Activated CD8-positive, alpha-beta memory T cell treated with anti-CD3 and anti-CD28 coated beads for 1 hour (primary cell): ENCODE data around the gene PREX1.

Source experiments
- DNase-seq, 2 donors: peaks; one replicate each; pipeline ENCODE4 v3.0.0-alpha.2; 2020; ENCODE audit warnings: low read depth in 1 of 2; ENCODE audit errors: extremely low read depth in 1 of 2

Gene PREX1

DNA sequence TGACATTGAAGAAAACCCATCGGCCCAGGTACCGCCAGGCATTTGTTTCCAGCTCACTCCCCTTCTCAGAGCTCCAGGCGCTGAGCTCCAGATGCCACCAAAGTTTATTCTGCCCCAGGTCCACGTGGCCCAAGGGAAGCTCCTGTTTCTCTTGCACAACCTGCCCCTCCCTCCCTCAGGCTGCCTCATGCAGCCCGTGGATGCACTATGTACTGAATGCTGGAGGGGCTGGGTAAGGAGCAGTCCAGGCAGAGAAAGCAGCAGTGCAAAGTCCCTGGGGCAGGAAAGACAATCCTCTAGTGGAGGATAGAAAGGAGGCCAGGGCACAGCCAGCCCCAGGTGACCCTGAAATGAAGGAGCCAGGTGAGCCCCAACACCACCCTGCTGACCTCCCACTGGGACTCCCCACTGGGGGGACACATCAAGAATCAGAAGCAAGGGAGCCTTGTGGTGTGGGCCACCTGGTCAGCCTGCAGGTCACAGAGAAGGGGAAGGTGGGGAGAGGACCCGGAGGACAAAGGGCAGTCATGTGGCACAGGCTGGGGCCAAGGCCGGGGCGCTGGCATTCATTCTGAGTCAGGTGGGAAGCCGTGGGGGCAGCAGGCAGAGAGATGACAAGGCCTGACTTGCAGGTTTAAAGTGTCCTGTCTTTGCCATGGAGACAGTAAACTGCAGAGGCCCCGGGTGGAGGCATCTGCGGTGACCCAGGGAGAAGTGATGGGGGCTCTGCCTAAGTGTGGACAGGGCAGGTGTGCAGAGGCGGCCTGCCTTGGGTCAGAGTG, 230.1 kb downstream of the PREX1 start:
- no peak for DNase-seq

DNA sequence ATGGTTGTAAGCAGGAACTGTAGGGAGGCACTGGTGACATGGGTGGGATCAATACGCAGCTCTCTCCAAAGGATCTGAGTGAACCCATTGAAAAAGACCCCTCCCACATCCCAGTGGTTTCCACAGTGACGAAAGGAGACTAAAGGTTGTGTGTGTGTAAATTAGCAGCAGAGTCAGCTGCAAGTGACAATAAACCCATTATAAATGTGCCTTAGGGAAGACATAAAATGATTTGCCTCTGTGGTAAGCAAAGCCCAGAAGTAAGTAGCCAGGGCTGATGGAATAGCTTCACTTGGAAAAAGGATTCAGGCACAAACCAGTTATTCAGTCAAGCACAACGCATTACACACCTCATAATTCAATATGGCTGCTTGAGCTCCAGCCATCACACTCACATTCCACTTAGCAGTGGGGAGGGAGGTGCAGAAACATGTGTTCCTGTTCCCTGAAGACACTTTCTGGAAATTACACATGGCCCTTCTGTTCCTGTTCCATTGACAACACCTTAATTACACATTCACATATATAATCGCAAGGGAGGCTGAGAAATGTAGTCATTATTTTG, 231.4 kb downstream of the PREX1 start:
- DNase-seq = no peak

DNA sequence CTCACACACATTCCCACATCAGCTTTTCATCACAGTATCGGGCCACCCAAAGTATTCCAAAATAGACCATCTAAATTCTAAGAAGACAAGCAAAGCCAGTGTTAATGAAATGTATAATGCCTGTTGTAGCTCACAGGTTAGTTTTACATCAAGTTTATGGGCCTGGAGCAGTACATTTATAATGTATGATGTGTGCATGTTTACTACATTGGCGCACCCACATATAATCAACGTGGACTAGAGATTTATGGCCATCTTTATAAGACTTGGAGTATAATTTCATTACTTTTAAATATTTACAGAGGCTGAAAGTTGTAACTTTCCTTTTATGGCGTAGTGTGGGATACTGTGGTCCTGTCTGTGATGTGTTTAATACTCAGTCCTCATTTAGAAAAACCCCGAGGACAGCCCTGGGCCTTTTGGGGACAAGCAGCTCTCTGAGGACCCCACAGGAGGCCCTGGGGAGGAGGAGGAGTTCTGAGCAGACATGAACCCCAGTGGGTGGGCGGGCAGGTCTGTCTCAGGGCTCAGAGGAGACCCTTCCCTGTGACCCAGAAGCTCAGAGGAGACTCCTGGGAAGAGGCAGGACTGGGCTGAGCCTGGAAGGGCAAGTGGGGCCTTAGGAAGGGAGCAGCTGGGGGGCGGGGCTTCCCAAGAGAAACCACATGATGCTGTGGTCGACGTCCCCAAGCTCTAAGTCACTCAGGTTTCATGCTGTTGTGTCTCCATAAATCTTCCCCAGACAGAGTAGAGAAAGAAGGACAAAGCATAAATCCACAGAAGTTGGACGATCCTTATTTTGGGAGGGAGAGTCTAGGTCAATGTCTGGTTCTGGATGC, 232.1 kb downstream of the PREX1 start:
- no peak for DNase-seq

DNA sequence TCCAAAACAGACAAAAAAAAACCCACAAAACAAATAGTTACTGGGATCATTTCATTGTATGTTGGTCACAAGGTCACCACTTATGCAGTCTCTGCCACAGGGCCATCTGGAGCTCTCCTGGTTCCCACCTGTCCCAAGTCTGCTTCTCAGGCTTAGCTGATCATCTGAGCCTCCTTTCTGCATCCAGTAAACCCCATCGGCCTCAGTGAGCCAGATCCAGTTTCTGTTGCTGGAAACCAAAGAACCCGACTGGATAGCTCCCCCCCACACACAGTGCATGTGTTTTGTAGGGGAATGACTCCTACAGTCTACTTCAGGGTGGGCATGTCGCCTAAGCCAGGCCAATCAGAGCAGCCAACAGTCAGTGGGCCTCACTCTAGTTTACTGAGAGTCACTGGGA, 233.3 kb downstream of the PREX1 start:
- no peak for DNase-seq

DNA sequence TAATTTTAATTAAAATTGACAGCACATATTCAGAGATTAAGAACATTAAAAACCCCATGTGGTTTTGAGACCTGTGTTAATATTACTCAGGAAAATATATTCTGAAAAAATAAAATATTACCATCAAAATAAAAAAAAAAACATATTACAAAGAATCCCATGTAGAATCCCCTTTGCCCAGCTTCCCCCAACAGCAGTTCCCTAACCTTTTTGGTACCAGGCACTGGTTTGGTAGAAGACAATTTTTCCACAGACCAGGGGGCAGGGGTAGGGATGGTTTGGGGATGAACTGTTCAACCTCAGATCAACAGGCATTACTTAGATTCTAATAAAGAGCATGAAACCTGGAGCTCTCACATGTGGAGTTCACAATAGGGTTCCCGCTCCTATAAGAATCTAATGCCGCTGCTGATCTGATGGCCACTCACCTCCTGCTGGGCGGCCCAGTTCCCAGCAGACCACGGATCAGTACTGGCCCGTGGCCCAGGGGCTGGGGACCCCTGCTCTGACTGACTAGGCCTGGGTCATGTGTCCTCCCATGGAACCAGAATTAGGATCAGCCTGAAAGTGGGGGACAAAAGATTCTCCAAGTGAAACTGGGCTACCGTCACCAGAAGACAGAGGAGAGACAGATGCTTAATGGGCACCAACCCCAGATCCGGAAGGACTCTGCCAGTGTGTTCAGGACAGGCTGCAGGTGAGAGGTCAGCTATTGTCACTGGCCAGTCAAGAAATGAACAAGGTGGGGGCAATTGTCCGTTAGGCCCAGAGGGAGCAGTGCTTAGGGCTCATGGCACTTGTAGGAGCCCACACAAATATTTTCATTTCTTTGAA, 235.5 kb downstream of the PREX1 start:
- no peak for DNase-seq

DNA sequence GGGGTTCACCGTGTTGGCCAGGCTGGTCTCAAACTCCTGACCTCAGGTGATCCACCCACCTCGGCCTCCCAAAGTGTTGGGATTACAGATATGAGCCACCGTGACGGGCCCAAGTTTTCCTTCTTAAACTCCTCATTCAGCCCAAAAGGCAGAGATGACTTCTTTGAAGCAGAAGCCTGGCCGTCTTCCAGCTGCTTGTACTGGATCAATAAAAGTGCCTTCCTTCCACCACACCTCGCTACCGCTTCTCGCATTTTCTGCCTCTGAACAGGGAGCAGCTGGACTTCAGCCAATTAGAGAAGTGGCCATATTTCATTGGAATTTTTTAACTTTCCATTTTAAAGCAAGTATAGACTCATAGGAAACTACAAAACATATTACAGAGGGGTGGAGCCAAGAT, 241.1 kb downstream of the PREX1 start:
- no peak for DNase-seq

DNA sequence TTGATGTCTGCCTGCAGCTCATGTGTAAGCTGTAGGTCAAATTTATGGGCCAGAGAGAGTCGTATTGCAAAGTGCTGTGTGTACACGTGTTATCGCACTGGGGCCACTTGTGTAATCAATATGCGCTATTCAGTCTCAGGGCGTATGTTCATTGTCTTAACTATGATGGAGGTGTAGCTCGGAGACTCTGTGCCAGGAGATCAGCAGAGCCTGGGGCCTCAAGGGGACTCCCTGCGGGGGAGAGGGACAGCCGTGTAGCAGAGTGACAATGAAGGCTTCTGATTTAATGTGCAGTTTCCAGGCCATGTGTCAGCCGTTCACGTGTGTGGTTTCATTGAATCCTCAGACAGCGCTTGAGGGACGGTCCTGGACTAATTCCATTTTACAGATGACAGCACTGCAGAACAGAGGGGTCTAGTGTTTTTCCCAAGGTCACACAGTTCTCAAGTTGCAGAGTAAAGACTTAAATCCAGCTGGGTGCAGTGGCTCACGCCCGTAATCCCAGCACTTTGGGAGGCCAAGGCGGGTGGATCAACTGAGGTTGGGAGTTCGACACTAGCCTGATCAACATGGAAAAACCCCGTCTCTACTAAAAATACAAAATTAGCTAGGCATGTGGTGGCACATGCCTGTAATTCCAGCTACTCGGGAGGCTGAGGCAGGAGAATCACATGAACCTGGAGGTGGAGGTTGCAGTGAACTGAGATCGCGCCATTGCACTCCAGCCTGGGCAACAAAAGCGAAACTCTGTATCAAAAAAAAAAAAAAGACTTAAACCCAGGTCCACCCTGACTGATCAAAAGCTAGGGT, 242.5 kb downstream of the PREX1 start:
- DNase-seq = no peak

DNA sequence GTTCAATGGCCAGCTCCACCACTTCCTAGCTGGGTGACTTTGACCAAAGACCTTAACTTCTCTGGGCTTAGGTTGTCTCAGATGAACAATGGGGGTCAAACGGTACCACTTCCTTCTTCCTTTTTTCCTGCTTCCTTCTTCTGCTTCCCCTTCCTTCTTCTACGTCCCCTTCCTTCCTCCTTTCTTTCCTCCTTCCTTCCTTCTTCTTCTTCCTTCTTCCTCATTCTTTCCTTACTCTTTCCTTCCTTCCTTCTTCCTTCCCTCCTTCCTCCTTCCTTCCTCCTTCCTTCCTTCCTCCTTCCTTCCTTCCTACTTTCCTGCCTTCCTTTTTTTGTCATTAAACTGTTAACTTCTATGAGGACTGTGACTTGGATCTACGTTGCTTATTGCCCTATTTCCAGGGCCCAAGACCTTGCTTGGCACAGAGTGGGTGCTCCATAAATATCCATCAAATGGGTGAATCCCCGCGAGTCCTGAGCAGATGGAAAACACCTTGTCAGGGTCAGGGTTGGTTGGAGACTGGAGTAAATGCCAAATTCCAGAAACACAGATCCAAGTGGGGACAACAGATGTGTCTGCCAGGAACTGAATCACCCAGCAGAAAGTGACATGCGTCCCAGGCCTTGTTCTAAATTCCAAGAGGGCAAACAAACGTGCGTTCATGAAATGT, 243.3 kb downstream of the PREX1 start:
- no peak for DNase-seq

DNA sequence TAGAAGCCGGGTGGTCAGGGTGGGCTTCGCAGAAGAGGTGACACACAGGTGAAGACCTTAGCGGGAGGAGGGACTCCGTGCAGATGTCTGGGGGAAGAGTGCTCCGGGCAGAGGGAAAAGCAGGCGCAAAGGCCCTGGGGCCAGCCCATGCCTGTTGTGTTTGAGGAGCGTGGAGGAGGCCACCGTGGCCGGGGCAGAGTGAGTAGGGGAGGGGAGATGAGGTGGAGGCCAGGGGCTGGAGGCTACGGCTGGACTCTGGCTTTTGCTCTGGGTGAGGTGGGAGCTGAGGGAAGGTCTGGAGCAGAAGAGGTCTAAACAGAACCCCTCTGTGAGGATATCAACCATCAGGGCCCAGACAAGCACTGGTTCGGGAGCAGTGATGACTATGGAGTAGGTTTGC, 244.0 kb downstream of the PREX1 start:
- DNase-seq = no peak

DNA sequence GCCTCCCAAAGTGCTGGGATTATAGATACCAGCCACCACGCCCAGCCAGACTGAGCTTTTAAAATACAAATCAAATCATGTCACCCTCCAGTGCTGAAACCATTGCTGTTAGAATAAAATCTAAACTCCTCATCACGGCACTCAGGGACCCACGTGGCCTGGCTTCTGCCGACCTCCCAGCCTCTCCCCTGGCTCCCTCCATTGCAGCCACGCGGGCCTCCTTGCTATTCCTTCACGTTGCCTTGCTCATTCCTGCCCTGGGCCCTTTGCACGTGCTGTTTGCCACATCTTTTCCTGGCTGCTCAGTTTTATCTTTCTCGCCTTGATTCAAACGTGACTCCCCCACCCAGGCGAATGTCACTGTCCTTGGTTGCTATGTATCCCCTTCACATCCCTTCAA, 244.6 kb downstream of the PREX1 start:
- DNase-seq = no peak

DNA sequence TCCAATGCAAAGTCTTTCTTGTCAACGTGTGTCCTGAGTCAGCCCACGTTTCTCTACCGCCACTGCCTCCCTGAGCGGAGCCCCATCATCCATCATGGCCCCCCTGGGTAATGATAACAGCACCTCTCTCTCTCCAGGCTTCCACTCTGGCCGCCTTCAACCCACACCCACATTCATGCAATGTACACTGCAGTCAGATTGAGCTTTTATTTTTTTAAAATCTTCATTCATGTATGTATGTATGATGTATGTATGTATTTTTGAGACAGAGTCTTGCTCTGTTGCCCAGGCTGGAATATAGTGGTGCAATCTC, 245.2 kb downstream of the PREX1 start:
- DNase-seq = no peak

DNA sequence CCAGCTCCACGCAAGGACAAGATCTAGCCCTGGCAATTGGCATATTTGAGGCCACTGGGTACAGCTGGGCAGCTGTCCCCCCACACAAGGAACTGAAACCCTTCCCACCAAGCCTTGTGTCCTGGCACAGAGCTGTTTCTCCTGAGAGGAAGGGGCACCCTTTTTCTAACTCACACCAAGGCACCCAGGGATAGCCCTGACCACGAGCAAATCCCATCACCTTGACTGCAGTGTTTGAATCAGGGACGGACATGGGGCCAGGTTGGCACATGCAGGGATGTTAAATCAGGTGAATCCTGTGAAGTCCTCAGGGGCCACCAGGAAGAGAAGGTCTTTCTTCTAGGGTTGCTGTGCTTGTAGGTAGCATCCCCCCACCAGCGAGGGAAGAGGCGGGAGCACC, 246.6 kb downstream of the PREX1 start:
- no peak for DNase-seq

DNA sequence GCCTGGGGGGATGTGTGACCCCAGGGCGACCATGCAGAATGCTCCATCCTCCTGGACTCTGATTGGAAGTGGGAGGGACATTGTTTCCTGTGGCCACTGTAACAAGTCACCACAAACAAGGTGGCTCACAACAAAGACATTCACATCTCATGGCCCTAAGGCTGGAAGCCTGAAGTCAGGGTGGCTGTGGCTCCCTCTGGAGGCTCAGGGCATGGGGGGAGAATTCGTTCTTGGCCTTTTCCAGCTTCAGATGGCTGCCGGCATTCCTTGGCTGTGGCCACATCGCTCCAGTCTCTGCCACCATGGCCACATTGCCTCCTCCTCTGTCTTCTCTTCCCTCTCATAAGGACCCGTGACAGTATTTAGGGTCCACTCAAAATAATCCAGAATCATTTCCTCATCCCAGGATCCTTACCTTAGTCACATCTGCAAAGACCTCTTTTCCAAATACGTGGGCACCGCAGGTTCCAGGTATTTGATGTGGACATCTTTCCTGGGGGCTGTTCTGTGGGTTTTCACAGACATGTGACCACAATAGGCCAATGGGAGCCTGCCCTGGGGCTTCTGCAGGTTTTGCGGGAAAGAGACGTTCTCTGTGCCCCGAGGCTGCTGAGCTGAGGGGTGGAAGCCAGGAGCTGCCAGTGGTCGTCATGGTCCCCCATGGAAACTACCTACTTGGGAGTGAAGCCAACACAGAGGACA, 249.3 kb downstream of the PREX1 start:
- DNase-seq = no peak

DNA sequence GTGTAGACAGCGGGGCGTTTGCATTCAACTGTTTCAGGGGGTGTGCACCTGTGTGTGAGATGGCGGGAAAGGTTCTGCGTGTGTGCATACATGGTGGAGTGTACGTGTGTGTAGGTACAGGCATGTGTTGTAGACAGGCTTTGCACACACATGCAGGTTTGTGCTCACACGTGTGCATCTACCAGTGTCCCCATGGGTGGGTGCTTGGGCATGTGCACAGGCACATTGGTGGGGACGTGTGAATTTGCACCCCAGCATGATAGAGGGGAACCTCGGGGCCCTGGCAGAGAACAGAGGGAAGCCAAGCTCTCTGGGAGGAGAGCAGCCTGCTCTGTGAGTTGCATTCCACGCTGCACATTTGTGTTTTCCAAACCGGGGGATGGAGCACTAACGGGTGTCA, 250.2 kb downstream of the PREX1 start:
- DNase-seq = no peak

DNA sequence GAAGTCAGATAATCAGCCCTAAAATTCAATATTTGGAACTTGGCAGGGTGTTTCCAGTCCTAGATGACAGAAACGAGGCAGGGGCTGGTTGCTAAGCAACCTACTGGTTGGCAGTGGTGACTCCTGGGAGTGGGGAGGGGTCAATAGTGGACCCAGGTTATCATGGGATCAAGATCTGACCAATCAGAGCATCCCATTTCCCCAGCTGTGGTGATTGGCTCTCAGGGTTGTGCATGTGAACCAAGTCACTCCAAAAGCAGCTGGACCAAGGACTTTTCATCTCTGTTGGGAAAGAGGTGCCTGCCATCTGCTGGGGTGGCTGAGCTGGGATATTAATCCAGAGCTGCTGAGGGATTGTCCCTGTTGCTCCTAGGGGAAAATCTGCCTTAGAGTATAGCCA, 253.4 kb downstream of the PREX1 start:
- DNase-seq = no peak
